ENCODE measurements around the gene ZNF783.

ZNF783 gene

DNA sequence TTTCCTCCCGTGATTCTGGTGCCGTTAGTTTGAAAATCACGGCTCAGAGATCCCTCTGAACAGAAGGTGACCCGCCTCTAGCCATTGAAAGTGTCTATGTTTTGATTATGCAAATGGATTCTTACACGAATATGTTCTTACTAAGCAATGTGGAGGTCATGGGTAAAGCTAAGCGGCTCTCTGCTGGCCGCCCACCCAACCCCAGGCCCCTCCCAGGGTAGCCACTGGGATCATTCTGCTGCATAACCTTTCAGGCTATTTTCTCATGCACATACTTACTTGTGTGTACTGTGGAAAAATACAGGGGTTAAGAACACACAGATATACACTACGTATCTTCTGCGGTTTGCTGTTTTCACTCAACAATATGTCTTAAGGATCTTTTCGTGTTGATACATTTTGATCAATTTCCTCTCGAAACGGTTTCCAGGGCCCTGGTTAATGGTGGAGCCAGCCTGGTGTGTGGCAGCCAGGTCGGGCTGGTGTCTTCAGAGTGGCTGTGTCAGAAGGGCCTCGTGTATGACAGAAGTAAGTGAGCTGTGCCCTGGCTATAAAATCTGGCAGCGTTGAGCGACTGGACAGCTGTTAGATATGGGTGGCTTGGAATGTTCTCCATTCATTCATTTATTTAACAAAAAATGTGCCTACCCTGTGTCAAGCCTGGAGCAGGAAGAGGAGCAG, 29.9 kb downstream of the ZNF783 start:
- no peak for DNase-seq (ENCODE audit: low read depth)
- TF ChIP-seq, protein P1, sequence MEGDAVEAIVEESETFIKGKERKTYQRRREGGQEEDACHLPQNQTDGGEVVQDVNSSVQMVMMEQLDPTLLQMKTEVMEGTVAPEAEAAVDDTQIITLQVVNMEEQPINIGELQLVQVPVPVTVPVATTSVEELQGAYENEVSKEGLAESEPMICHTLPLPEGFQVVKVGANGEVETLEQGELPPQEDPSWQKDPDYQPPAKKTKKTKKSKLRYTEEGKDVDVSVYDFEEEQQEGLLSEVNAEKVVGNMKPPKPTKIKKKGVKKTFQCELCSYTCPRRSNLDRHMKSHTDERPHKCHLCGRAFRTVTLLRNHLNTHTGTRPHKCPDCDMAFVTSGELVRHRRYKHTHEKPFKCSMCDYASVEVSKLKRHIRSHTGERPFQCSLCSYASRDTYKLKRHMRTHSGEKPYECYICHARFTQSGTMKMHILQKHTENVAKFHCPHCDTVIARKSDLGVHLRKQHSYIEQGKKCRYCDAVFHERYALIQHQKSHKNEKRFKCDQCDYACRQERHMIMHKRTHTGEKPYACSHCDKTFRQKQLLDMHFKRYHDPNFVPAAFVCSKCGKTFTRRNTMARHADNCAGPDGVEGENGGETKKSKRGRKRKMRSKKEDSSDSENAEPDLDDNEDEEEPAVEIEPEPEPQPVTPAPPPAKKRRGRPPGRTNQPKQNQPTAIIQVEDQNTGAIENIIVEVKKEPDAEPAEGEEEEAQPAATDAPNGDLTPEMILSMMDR (IDR thresholded peaks at IDR 0.05; ENCODE audit: insufficient read depth, low read depth, low read length, missing control alignments), result no peak
- no peak overlapping the region for H3K4me3 ChIP-seq (ENCODE audit: low read length)

DNA sequence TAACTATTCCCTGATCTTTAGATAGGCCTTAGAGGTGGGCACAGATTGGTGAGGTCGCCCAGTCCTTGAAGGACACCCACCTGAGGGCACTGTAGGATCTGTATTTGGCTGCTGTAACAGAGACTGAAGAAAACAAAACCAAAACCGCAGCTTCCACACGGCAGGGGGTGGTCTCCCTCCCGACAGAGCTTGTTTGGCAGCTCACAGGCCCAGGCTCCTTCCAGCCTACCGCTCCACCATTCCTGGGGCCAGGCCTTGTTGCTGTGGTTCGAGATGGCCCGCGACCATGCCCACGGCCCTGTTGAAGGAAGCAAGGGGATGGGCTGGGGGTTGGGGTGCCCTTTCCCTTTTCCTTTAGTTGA, 30.4 kb downstream of the ZNF783 start:
- TF ChIP-seq, protein P1 (IDR thresholded peaks at IDR 0.05; ENCODE audit: insufficient read depth, low read depth, low read length, missing control alignments), result no peak
- H3K4me3 ChIP-seq (ENCODE audit: low read length), result no peak overlapping the region
- DNase-seq (ENCODE audit: low read depth), result no peak

DNA sequence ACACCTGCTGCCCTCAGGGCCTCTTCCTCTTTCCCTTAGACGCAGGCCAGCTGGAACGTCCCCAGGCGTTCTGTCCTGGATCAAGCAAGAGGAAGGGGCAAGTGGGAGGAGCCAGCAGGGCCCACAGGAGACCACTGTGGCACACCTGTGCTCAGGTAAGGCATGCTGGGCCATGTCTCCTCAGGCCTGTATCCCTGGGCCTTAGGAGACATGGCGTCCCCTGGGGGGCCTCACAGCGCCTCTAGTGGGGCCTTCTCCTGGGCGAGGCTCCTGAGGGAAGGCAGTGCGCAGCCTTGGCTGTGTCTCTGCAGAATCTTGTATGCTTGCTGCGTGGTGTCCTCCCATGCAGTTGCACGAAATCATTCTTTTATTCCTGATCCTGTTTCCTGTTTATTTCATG, 31.3 kb downstream of the ZNF783 start:
- no peak for DNase-seq (ENCODE audit: low read depth)
- TF ChIP-seq, protein P1 (IDR thresholded peaks at IDR 0.05; ENCODE audit: insufficient read depth, low read depth, low read length, missing control alignments), result no peak

DNA sequence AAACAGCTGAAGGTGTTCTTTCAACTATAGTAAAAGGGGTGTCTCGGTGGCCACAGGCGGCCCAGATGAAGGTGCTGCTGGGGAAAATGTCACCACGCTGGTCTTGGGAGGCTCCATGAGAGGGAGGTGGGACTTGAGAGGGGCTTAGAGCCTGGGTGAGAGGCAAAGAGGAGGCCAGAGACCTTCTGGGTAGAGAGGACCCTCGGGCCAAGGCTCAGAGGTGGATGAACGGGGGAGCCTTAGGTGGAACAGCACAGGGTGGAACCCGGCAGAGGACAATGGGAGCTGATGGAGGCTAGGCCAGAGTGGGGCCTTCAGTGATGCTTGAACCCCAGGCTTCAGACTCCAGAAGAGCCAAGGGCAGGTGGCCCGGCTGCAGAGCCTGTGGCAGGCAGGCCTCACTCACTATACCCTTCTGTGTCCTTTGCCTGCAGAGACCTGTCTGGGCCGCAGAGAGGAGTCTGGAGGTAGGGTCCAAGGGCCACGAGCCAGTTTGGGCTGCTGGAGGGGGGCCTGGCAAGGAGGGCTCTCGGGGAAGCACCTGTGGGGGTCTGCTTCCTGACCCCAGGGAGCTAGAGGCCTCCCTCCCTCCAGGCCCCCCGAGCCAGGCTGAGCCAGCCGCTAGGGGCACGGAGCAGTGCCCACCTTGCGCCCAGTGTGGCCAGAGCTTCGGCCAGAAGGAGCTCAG, 32.1 kb downstream of the ZNF783 start:
- TF ChIP-seq, protein P1 (IDR thresholded peaks at IDR 0.05; ENCODE audit: insufficient read depth, low read depth, low read length, missing control alignments), result no peak
- no peak for DNase-seq (ENCODE audit: low read depth)
- H3K4me3 ChIP-seq (ENCODE audit: low read length), result no peak overlapping the region

More for the DNA sequence above, 31.3 kb downstream of the ZNF783 start:
- H3K4me3 ChIP-seq (ENCODE audit: low read length), result no peak overlapping the region

DNA sequence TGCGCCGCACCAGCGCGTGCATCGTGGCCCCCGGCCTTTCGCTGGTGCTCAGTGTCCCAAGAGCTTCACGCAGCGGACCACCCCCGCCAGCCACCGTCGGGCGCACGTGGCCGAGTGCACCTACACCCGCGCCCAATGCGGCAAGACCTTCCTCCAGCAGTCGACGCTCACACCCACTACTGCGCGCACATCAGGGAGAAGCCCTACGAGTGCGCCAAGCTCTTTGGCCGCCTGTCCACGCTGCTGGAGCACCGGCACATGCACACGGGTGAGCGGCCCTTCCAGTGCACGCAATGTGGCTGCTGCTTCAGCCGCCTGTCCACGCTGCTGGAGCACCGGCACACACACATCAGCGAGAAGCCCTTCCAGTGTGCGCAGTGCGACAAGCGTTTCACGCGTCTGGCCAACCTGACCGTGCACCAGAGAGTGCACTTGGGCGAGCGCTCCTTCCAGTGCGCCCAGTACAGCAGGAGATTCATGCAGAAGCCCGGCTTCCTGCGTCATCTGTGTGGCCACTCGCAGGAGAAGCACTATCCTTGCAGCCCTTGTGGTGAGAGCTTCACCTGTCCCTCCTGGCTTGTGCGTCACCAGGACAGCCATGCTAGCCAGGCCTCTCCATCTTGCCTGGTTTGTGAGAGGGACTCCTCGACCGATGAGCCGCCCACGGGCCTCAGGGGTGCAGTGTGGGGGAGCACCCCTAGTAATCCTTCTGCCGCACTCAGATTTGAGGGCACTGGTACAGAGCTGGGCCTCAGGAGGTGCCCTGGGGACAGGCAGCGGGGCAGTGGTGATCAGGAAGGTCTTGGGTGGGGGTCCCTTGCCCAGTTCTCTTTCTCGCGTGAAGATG, 32.9 kb downstream of the ZNF783 start:
- no peak overlapping the region for H3K4me3 ChIP-seq (ENCODE audit: low read length)
- DNase-seq (ENCODE audit: low read depth), result no peak
- TF ChIP-seq, protein P1 (IDR thresholded peaks at IDR 0.05; ENCODE audit: insufficient read depth, low read depth, low read length, missing control alignments), result no peak

DNA sequence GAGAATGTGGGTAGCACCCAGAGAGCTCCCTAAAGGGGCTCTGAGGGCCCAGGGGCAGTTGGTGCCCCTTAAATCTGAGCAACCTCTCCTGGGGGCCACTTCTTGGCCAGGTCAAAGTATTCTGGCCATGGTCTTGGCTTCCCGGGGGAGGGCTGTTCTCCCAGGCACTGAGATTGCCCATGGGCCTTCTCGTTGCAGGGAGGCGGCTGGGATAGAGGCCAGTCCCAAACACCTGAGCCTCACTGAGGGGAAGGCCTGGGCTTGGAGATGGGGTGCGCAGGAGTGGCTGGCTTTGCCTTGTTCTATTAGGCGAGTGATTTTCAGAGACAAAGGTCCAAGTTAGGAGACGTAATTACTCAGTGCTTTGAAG, 33.5 kb downstream of the ZNF783 start:
- no peak overlapping the region for H3K4me3 ChIP-seq (ENCODE audit: low read length)
- TF ChIP-seq, protein P1 (IDR thresholded peaks at IDR 0.05; ENCODE audit: insufficient read depth, low read depth, low read length, missing control alignments), result no peak
- DNase-seq (ENCODE audit: low read depth), result no peak

All from epithelial cell of esophagus (primary cell).